ENCODE data around the gene PRICKLE2. TPM values are rescaled to one million over a fixed set of nuclear protein-coding genes. Genes with fewer than 3 reads are reported as not detected.
"Not testable (repeated sequence)": the region's sequence is repeated elsewhere in the genome, so short reads cannot be mapped to it uniquely, and the experiment has no call there.

The PRICKLE2 gene
- total RNA-seq, 1 experiment from 2014 or later: not detected

- DNase-seq (ENCODE audit: extremely low read depth, low read depth): no peak
Observed at GRCh38 chr3:64108784-64109317, 116.4 kb downstream of the PRICKLE2 start.

GRCh38 chr3:64108231-64108630 lies 117.0 kb downstream of the PRICKLE2 start:
- DNase-seq (ENCODE audit: extremely low read depth, low read depth): no peak

GRCh38 chr3:64107190-64107589 lies 118.1 kb downstream of the PRICKLE2 start:
- DNase-seq (ENCODE audit: extremely low read depth, low read depth): no peak

- no peak for DNase-seq (ENCODE audit: extremely low read depth, low read depth)
Observed at GRCh38 chr3:64105816-64106215, 119.5 kb downstream of the PRICKLE2 start.

DNA sequence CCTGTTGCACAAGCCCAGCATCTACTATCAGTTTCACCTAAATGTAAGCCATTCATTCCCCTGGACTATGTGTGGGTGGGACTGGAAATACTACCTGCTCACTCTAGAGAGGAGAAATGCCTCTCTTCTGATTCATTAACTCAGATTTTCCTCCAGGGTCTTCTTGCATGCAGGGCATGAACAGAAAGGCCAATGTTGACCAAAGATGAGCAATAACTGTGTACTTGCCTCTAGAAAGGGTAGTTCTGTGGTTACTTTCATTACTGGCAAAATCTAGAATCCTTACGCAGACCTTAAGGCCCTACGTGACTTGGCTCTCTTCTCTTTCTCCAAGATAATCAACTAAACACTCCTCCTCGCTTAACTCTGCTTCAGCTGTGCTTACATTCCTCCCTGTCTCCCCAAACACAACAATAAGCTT lies 120.6 kb downstream of the PRICKLE2 start:
- no peak for DNase-seq (ENCODE audit: extremely low read depth, low read depth)

- DNase-seq (ENCODE audit: extremely low read depth, low read depth): no peak
Observed at GRCh38 chr3:64104006-64104405, 121.3 kb downstream of the PRICKLE2 start.

- DNase-seq (ENCODE audit: extremely low read depth, low read depth): no peak
Observed at GRCh38 chr3:64103131-64103530, 122.1 kb downstream of the PRICKLE2 start.

DNA sequence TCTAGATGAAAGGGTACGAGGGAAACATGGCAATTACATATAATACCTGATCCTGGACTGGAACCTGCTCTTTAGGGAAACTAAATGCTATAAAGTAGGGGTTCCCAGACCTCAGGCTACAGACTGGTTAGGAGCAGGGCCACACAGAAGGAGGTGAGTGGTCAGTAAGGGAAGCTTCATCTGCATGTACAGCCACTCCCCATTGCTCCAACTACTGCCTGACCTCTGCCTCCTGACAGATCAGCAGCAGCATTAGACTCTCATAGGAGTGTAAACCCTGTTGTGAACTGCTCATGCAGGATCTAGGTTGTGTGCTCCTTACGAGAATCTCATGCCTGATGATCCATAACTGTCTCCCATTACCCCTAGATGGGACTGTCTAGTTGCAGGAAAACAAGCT lies 123.1 kb downstream of the PRICKLE2 start:
- no peak for DNase-seq (ENCODE audit: extremely low read depth, low read depth)

DNA sequence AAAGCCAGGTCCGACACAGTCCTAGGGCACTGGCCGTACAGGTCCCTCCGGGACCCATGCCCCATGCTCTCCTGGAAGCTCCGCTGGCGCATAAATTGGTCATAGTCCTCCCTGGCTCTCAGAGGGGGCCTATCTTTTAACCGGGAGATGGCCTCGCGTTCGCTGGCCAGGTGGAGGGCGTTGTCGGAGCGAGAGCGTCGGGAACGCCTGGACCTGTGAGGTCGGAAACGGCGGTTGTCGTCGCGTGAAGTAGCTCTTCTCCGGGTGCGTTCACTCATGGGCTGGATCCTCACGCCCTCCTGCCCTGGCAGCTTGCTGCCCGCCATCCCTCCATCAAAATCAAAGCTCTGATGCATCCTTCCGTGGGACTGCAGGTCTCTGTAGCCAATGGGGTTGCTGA lies 126.0 kb downstream of the PRICKLE2 start:
- DNase-seq (ENCODE audit: extremely low read depth, low read depth): no peak

DNA sequence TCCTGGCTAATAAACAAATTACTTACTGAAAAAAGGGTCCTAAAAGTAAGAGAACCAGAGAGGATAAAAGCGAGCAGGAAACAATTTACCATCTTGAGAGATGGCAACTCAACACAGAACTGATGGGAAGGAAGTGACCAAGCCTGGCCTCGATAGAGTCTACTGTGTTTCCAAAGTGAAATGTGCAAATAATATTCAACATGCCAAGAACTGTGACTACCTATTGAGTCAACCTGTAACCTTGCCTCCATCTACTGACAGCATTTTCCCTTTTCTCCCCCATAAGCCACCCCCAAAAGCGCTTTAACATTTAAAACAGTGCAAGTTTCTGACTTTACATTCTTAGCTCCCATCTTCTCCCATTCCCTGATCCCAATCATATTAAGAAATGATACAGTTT lies 126.6 kb downstream of the PRICKLE2 start:
- DNase-seq (ENCODE audit: extremely low read depth, low read depth): no peak

DNA sequence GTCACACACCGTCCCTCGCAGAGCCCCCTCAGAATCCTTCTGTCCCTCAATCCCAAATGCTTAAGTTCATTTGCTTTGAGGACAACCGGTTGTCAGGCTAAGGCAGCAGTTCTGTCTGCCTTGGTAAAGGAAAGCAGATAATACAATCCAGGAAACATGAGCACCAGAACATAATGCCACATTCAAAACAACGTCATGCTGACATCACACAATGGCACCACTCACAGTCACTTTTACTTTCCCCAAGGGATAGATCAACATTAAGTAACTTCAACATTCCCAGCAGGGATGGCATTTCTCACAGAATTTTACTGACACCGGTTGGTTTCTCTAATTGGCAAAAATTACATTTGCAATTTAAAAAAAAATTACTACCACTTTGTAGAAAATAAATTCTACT lies 127.3 kb downstream of the PRICKLE2 start:
- DNase-seq (ENCODE audit: extremely low read depth, low read depth): no peak

GRCh38 chr3:64095802-64096201 lies 129.5 kb downstream of the PRICKLE2 start:
- no peak for DNase-seq (ENCODE audit: extremely low read depth, low read depth)

DNA sequence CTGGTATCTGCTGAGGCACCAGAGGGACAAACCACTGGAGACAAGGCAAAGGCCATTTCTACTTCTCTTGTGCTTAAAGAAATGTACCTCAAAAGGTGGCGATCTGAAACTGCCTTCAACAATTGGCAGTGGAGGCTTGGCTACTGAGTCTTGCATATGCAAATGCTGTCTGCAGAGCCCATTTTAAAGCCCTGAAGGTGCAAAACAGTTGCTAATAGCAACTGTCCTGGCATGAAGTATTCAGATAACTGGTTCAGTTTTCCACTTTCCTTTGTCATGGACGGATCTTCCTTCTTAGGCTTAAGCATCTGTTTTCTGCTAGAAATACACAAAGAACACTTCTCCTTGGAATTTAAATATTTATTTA lies 130.6 kb downstream of the PRICKLE2 start:
- DNase-seq (ENCODE audit: extremely low read depth, low read depth): no peak

DNA sequence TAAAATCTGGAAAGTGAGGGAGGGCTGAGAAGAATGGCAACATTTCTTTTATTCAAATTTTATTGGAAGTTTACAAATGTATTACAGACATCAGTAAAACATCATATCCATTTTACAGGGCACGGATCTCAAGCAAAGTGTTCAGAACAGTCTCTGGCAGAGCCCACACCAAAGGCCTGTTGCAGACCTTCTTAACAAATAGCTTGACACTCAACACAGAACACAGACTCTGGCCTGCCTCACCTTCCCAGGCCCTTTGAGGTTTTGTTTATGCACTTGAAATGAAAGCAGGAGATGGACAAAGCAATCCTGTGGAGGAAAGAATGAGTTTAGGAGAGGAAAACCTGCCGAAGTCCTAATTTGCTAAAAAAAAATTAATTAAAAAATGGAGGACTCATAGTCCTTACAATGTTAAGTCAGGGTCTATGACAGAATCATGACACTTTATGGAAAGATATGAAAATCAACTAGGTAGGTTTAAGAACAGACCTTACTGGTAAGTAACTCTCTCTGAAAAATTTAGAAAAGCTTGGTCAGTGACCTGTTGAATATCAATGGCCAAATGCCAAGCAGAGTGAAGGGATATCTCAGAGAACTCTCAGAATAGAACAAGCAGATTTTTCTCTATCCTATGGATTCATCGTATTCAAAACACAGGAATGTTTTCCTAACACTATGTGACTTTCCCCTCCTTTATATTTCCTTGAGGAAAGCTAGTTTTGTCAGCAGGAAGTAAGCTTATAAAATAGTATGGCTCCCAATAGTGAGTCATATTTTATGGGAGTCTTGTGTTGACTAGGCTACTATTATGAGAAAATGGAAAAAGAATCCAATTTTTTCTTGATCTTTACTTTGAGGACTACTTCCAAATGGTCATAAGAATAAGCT lies 131.2 kb downstream of the PRICKLE2 start:
- no peak for DNase-seq (ENCODE audit: extremely low read depth, low read depth)

DNA sequence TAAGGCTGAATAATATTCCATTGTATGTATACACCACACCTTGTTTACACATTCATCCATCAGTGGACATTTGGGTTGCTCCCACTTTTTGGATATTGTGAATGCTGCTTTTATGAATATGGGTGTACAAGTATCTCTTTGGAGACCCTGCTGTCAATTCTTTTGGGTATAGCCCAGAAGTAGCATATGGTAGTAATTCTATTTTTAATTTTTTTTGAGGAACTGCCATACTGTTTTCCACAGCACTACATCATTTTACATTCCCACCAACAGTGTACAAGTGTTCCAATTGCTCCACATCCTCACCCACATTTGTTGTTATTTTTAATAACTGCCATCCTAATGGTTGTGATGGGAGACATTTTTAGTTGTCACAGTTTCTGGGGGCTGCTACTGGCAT lies 132.1 kb downstream of the PRICKLE2 start:
- DNase-seq (ENCODE audit: extremely low read depth, low read depth): no peak

DNA sequence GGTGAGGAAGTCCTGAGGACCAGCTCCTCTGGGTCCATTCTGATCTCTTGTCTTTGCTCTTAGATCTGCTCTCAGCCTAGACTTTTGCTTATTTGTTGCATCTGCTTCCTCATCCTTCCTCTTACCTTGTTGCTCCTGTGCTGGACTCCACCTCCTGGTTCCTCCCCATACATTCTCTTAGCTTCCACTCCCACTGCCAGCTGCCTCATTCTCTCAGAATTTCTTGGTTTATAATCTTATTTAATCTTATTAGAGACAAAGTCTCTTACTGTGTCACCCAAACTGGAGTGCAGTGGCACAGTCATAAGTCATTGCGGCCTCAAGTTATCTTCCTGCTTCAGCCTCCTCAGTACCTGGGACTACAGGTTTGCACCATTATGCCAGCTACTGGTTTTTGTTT lies 133.8 kb downstream of the PRICKLE2 start:
- DNase-seq (ENCODE audit: extremely low read depth, low read depth): no peak

GRCh38 chr3:64089386-64089785 lies 135.9 kb downstream of the PRICKLE2 start:
- DNase-seq (ENCODE audit: extremely low read depth, low read depth): not testable (repeated sequence)

DNA sequence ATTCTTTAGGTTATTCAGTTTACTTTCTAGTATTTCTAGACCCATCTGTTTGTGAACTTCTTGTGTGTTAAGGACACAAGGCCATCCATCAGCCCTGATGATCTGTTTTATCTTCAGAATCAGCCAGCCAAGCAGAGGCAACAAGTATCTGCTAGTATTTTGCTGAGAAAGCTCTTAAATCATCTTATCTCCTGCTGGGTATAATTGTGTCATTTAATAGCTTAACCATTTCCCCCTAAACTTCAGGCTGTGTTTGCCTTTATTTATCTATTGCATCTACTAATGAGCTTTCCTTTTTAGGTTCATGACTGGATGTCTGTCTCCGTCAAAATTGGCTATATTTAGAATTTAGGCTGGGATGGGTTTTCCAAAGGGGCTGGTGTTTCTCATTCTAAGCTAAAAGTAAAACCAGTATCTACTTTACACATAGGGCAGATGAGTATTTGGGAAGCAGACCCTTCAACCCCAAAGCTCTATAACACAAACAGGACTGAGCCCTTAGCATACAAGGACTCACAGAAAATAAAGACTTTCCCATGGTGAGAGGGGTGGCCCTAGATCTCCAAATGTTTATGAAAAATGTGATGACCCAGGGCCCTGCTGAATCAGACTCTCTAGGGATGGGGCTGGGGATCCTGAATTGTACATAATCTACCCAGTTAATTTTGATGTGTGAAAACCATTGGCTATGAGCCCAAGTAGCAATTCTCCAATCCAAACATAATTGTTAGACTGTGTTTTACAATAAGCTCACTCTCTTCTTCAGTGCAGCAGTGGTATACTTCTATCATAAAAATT lies 136.7 kb downstream of the PRICKLE2 start:
- no peak for DNase-seq (ENCODE audit: extremely low read depth, low read depth)

DNA sequence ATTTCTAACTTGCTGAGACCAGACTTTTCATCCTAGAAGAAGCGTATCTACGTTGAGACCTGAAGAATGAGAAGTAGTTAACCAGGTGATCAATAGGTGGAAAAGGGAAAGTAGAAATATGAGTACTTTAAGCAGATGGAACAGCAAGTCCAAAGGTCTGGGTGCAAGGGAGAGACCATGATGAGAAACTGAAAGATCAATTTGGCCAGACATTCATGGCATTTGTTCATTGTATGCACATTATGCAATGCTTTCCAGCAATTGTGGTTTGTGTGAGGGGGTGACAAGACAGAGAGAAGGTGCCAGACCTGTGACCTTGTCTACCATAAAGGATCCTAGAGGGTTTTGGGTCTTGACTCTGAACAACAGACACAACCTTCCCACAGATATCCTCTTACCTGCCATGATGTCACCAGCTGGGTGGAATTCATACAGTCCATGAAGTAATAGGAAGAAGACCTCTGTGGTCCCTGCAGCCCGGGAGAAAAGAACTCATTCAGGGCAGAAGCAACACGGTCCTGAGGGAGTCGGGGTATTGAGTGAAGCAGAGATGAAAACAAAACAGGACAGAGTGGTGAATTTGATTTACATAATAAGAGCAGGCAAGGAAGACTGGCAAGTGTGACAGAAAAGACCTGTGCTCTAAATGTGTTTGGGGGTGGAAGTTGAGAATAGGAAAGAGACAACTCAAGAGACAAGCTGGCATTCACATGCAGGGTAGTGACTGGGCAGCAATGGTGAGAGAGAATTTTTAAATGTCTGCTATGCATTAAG lies 138.6 kb downstream of the PRICKLE2 start:
- DNase-seq (ENCODE audit: extremely low read depth, low read depth): no peak

- no peak for DNase-seq (ENCODE audit: extremely low read depth, low read depth)
Observed at GRCh38 chr3:64084640-64085039, 140.6 kb downstream of the PRICKLE2 start.

- DNase-seq (ENCODE audit: extremely low read depth, low read depth): no peak
Observed at GRCh38 chr3:64083575-64083974, 141.7 kb downstream of the PRICKLE2 start.

All from NCI-H460 (cell line).